ENCODE results near the gene SLC66A2. TPM values are rescaled to one million over a fixed set of nuclear protein-coding genes. Genes with fewer than 3 reads are reported as not detected.
A peak's percentile ranks its signal among the peaks of the same experiment; 100 is the strongest.

SLC66A2 gene
- total RNA-seq, 1 donor from 2014 or later: 33.2 TPM

- no peak for DNase-seq (ENCODE audit: low read depth in 2 of 2)
Measured at GRCh38 chr18:79952456-79952995, 1.1 kb upstream of the SLC66A2 start.

DNA sequence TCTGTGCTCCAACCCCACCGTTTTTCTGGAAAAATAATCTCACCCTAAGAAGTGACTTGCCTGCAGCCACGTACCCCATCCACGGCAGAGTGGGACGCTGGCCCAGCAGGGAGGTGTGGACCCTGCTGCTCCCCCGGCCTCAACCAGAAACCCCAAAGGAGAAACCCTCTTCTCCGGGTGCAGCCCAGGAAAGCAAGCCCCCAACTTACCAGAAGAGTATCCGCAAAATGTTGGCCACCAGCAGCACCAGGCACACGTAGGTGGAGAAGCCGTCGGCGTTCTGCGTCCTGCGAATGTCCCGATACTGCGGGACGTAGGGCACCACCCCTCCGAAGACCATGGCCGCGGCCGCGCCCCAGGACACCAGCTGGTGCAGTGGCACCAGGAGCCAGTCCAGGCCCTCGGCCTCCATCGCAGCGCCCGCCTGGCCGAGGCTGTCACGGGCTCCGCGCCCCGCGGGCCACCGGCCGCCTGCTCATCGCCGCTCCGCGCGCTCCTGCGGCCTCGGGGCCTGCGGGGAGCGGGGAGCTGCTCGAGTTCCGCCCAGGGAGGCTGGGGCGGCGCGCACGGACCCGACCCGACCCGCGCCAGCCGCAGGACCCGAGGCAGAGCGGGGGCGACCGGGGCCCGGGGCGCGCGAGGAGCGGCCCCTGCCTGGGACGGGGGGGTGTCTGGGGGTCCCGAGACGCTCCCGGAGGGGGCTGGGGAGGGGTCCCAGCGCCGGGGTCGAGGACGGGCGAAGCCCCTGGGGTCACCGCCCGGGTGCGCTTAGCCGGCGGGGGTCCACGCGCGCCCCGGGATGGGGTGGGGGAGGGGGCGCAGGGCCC, 725 bp downstream of the SLC66A2 start:
- DNase-seq (ENCODE audit: low read depth in 2 of 2): peak; percentile 9 to 45

- peak in 1 of 2 donors; percentile 20 for DNase-seq (ENCODE audit: low read depth in 2 of 2)
Measured at GRCh38 chr18:79949697-79950487, 1.6 kb downstream of the SLC66A2 start.

- no peak for DNase-seq (ENCODE audit: low read depth in 2 of 2)
Measured at GRCh38 chr18:79948719-79949411, 2.6 kb downstream of the SLC66A2 start.

- no peak for DNase-seq (ENCODE audit: low read depth in 2 of 2)
Measured at GRCh38 chr18:79947881-79948610, 3.4 kb downstream of the SLC66A2 start.

- no peak for DNase-seq (ENCODE audit: low read depth in 2 of 2)
Measured at GRCh38 chr18:79947054-79947755, 4.2 kb downstream of the SLC66A2 start.

- no peak for DNase-seq (ENCODE audit: low read depth in 2 of 2)
Measured at GRCh38 chr18:79945118-79946042, 6.1 kb downstream of the SLC66A2 start.

DNA sequence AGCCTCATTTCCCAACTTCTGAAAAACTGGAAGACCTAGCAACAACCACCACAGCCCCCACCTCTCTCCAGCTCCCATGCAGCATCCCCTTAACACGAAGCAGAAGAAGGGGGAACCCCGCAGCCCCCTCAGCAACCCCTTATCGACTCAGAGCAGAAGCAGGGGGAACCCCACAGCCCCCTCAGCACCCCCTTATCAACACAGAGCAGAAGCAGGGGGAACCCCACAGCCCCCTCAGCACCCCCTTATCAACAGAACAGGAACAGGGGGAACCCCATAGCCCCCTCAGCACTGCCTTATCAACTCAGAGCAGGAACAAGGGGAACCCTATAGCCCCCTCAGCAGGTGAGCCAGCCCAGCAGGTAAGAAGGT, 6.7 kb downstream of the SLC66A2 start:
- DNase-seq (ENCODE audit: low read depth in 2 of 2): no peak

- DNase-seq (ENCODE audit: low read depth in 2 of 2): no peak
Measured at GRCh38 chr18:79944126-79944731, 7.2 kb downstream of the SLC66A2 start.

DNA sequence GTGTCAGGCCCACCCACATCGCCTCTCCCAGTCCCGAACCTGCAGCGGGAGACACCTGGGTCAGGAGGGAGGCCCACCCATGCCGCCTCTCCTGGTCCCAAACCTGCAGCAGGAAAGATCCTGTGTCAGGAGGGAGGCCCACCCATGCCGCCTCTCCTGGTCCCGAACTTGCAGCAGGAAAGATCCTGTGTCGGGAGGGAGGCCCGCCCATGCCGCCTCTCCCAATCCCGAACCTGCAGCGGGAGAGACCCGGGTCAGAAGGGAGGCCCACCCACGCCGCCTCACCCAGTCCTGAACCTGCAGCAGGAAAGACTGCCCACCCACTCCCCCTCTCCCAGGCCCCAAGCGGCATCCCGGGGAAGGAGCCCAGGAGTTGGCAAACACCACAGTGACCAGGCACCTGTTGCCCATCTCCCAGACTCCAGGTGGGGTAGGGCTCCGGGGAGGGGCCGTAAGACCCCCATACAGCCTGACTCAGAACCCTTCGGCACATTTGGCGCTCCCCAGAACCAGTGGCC, 7.8 kb downstream of the SLC66A2 start:
- no peak for DNase-seq (ENCODE audit: low read depth in 2 of 2)

DNA sequence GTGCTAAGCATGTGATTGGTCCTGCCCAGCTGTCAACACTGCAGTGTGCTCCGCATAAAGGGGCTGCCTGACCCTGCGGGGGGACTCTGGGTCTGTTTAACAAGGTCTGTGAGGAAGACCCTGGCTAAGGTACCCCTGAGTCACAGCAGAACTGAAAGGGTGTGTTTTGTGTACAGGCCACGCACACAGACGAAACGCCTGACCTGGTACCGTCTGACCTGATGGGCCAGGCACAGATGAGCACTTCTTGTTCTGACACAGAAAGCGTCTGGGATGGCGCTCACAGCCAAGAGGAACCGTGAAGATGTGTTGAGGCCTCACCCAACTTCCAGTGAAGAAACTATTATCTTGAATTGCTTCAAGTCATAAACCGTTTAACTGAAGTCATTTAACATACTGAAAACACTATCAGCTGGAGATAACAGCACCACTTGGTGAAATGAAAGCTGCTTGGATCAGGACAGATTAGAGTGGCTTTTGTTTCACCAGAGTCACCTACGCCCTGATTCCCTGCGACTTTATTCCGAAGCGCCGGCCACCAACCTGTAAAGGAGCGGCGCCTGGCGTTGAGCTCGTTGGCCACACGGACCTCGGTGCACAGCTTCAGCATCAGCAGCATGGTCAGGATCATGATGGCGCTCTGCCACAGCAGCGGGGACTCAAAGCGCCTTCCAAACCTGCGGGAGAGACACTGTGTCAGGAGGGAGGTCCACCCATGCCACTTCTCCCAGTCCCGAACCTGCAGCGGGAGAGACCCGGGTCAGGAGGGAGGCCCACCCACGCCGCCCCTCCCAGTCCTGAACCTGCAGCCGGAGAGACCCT, 8.5 kb downstream of the SLC66A2 start:
- DNase-seq (ENCODE audit: low read depth in 2 of 2): no peak

DNA sequence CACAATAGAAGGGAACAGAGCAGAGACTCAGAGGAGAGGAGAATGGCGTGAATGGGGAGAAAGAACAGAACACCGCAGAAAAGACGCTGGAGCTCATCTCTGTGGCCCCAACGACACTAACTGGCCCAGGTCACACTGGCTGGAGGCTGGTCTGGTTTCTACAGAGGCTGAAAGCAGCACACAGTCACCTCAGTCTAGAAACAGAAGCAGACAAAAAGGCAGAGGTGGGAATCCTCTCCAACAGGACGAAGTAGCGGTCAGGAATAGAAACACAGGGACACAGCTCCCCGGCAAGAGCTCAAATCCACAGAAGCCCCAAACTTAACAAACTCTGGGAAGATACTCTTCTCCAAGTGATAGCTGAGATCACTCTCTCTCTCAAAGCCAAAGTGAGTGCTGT, 9.2 kb downstream of the SLC66A2 start:
- DNase-seq (ENCODE audit: low read depth in 2 of 2): no peak

DNA sequence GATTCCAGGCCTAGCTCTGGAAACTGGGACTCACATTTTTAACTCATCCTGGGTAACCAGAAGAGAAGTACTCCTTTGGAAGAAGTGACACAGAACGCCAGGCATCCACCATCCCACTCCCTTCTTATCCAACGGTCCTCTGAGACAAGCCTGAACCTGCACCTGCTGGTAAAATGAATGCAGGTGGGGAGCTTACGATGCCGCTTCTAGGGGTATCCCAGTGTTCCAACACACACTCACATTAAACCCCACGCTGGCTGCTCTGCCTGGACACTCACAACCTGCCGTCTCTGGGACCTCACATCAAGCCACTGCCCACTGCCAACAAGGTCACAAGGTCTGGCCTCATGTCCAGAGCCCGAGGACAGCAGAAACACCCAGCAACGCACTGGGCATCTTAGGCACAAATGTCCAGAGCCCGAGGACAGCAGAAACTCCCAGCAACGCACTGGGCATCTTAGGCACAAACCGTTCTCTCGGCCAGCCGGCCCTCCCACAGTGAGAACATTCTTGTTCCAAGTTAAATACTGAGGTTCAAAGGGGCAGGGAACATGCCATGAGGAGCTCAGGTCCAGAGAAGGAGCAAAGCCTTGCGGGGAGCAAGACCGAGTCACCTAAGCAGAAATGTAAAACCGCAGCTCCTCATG, 9.9 kb downstream of the SLC66A2 start:
- DNase-seq (ENCODE audit: low read depth in 2 of 2): no peak

GRCh38 chr18:79940814-79941472, 10.5 kb downstream of the SLC66A2 start:
- no peak for DNase-seq (ENCODE audit: low read depth in 2 of 2)

GRCh38 chr18:79940126-79940813, 11.2 kb downstream of the SLC66A2 start:
- DNase-seq (ENCODE audit: low read depth in 2 of 2): no peak

DNA sequence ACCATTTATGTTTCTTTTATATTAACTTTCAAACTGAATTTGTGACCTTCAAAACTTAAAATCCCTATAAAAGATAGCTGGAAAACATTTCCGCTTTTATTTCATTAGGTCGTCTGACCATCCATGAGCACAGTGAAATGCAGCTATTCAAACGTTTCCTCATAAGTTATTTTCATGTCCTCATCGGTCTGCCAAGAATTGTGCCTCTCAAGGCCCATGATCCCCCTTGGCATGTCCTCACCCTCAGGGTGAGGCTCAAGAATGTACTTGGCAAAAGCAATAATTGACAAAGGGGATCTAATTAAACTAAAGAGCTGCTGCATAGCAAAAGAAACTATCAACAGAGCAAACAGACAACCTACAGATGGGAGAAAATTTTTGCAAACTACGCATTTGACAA, 12.4 kb downstream of the SLC66A2 start:
- DNase-seq (ENCODE audit: low read depth in 2 of 2): no peak

Data from dermis microvascular lymphatic vessel endothelial cell (primary cell).